ENCODE measurements around the gene AOPEP. TPM values are rescaled to one million over a fixed set of nuclear protein-coding genes. Genes with fewer than 3 reads are reported as not detected.

AOPEP gene
- total RNA-seq, 1 experiment from 2014 or later, result 14.4 TPM

DNA sequence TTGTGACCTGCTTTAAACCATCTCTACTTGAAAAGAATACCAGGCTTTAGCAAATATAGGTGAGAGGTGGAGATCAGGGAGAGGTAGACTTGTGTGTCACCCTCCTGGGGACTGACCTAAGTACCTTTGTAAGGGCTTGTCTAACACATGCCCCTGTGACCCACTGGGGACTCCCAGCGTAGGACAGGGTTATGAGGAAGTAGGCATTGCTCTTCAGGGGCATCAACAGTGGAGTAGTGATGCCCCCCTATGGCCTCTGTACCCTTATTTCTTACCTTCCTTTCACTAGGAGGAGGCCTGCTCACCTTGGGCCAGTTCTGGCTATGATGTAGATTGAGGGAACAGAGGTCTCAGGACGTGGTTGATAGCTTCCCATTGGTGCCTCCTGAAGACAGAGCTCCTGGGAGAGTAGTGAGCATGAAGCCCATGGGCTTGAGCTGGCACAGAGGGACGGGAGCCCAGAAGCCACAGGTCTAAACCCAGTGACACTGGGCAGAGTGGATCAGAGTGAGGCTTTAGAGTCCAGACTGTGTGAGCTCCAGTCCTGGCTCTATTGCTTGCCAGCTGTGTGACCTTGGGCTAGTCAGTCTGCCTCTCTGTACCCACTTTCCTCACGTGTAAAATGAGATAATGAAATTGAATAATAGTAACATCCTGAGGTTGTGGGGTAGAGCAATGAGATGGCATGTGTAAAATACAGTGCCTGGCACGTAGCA, 191.7 kb downstream of the AOPEP start:
- Mint-ChIP-seq H3K4me3 (no peak overlapping the region), H3K27ac (no peak overlapping the region), H3K36me3 (no peaks in the 10 kb centered on the region), H3K9me3 (no peaks in the 10 kb centered on the region), H3K4me1 (peaks cover 72% of the 10 kb centered on the region), H3K27me3 (ENCODE audit: low read depth) (no peaks in the 10 kb centered on the region)
- DNase-seq (ENCODE audit: low spot score), result no peak
- TF ChIP-seq CREB1 (CRISPR knock-in tag; IDR thresholded peaks at IDR 0.05) (no peak), NR3C1 (CRISPR knock-in tag; conservative IDR thresholded peaks at IDR 0.05; ENCODE audit: low read depth) (no peak), FOXK1 (CRISPR knock-in tag; IDR thresholded peaks at IDR 0.05) (no peak), ATF1 (CRISPR knock-in tag; IDR thresholded peaks at IDR 0.05) (no peak), ZNF423 (CRISPR knock-in tag; IDR thresholded peaks at IDR 0.05) (no peak), ESRRA (CRISPR knock-in tag; IDR thresholded peaks at IDR 0.05; ENCODE audit: borderline replicate concordance) (no peak), OVOL2 (CRISPR knock-in tag; IDR thresholded peaks at IDR 0.05; ENCODE audit: borderline replicate concordance) (no peak), RORB (CRISPR knock-in tag; IDR thresholded peaks at IDR 0.05) (no peak), TP53 (CRISPR knock-in tag; IDR thresholded peaks at IDR 0.05) (no peak)
- TF ChIP-seq, protein P1, sequence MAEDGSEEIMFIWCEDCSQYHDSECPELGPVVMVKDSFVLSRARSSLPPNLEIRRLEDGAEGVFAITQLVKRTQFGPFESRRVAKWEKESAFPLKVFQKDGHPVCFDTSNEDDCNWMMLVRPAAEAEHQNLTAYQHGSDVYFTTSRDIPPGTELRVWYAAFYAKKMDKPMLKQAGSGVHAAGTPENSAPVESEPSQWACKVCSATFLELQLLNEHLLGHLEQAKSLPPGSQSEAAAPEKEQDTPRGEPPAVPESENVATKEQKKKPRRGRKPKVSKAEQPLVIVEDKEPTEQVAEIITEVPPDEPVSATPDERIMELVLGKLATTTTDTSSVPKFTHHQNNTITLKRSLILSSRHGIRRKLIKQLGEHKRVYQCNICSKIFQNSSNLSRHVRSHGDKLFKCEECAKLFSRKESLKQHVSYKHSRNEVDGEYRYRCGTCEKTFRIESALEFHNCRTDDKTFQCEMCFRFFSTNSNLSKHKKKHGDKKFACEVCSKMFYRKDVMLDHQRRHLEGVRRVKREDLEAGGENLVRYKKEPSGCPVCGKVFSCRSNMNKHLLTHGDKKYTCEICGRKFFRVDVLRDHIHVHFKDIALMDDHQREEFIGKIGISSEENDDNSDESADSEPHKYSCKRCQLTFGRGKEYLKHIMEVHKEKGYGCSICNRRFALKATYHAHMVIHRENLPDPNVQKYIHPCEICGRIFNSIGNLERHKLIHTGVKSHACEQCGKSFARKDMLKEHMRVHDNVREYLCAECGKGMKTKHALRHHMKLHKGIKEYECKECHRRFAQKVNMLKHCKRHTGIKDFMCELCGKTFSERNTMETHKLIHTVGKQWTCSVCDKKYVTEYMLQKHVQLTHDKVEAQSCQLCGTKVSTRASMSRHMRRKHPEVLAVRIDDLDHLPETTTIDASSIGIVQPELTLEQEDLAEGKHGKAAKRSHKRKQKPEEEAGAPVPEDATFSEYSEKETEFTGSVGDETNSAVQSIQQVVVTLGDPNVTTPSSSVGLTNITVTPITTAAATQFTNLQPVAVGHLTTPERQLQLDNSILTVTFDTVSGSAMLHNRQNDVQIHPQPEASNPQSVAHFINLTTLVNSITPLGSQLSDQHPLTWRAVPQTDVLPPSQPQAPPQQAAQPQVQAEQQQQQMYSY (CRISPR knock-in tag; IDR thresholded peaks at IDR 0.05), result no peak
- TF ChIP-seq, protein P2, sequence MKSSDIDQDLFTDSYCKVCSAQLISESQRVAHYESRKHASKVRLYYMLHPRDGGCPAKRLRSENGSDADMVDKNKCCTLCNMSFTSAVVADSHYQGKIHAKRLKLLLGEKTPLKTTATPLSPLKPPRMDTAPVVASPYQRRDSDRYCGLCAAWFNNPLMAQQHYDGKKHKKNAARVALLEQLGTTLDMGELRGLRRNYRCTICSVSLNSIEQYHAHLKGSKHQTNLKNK (CRISPR knock-in tag; IDR thresholded peaks at IDR 0.05), result no peak
- TF ChIP-seq, protein P3, sequence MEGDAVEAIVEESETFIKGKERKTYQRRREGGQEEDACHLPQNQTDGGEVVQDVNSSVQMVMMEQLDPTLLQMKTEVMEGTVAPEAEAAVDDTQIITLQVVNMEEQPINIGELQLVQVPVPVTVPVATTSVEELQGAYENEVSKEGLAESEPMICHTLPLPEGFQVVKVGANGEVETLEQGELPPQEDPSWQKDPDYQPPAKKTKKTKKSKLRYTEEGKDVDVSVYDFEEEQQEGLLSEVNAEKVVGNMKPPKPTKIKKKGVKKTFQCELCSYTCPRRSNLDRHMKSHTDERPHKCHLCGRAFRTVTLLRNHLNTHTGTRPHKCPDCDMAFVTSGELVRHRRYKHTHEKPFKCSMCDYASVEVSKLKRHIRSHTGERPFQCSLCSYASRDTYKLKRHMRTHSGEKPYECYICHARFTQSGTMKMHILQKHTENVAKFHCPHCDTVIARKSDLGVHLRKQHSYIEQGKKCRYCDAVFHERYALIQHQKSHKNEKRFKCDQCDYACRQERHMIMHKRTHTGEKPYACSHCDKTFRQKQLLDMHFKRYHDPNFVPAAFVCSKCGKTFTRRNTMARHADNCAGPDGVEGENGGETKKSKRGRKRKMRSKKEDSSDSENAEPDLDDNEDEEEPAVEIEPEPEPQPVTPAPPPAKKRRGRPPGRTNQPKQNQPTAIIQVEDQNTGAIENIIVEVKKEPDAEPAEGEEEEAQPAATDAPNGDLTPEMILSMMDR (IDR thresholded peaks at IDR 0.05), result no peak
- TF ChIP-seq, protein P4, sequence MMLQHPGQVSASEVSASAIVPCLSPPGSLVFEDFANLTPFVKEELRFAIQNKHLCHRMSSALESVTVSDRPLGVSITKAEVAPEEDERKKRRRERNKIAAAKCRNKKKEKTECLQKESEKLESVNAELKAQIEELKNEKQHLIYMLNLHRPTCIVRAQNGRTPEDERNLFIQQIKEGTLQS (CRISPR knock-in tag; conservative IDR thresholded peaks at IDR 0.05), result no peak
- ATAC-seq, result no peak
- POLR2A ChIA-PET, result no interaction called here
- CTCF ChIA-PET, result interaction anchor here (1.0 kb wide), 2 partner anchors 209 to 249 kb away, joined by 3 read pairs; no protein-coding TSS in a partner anchor

DNA sequence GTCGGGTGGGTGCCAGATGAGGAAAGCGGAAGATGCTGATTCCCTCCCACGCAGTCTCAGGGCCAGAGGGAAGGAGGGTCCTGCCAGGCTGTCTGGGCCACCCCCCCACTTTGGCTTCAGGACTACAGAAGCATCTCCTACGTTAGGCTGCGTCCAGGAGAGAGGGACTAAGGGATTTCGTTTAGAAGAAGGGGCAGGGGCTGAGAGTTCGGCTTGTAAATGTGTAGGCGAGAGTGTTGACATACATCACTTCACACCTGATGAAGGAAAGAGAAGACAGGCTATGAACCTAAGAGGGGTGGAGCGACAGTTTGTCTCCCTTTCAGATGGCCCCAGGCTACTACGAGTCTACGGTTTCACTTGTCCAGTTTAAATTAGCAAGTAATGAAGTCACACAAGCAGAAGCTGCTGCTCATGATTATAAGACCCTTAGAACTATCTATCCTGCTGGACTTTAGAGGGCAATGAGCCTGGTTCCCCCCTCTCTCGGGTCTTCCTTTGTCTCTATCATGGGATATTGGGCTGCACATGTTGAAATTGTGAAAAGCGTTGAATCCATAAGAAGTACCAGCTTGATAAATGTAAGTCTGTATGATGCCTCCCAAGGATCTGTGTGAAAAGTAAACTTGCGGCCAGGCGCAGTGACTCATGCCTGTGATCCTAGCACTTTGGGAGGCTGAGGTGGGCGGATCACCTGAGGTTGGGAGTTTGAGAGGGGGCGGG, 193.0 kb downstream of the AOPEP start:
- no peaks in the 10 kb centered on the region for H3K27me3 Mint-ChIP-seq (ENCODE audit: low read depth)
- H3K36me3 Mint-ChIP-seq, result no peaks in the 10 kb centered on the region
- ChIA-PET CTCF (no interaction called here), POLR2A (no interaction called here)
- no peak for DNase-seq (ENCODE audit: low spot score)
- H3K4me3 Mint-ChIP-seq, result no peak overlapping the region
- TF ChIP-seq, protein P5, sequence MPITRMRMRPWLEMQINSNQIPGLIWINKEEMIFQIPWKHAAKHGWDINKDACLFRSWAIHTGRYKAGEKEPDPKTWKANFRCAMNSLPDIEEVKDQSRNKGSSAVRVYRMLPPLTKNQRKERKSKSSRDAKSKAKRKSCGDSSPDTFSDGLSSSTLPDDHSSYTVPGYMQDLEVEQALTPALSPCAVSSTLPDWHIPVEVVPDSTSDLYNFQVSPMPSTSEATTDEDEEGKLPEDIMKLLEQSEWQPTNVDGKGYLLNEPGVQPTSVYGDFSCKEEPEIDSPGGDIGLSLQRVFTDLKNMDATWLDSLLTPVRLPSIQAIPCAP (CRISPR knock-in tag; IDR thresholded peaks at IDR 0.05), result no peak
- TF ChIP-seq NFYB (CRISPR knock-in tag; conservative IDR thresholded peaks at IDR 0.05; ENCODE audit: low read depth) (no peak), GABPB1 (CRISPR knock-in tag; IDR thresholded peaks at IDR 0.05) (no peak)
- peak overlapping the region; percentile 47; the same call in 1 of the 2 replicates for H3K27ac Mint-ChIP-seq
- ATAC-seq, result no peak
- no peaks in the 10 kb centered on the region for H3K9me3 Mint-ChIP-seq
- H3K4me1 Mint-ChIP-seq, result peaks cover 59% of the 10 kb centered on the region

Measured in WTC11 (cell line).